HCT116 (cell line): ENCODE data around the gene MED31.

Source experiments
- CTCF ChIP-seq, 3 experiments: fragments of 200-600 bp in 1 of 3; sonication (generic) in 1 of 3; IDR thresholded peaks in 2 of 3; conservative IDR thresholded peaks in 1 of 3; 2 replicates each; pipeline ENCODE4 v1.5.1; 2012 to 2017; ENCODE audit warnings: low read depth in 2 of 3, low read length in 2 of 3, antibody characterized with exemption in 1 of 3, borderline replicate concordance in 1 of 3, control low read depth in 1 of 3, mild to moderate bottlenecking in 1 of 3, mixed read lengths in 1 of 3, mixed run types in 1 of 3, moderate library complexity in 1 of 3; ENCODE audit not compliant: insufficient read depth in 1 of 3
- EGR1 ChIP-seq: IDR thresholded peaks from 2 replicates; pipeline ENCODE4 v1.6.1; 2012; ENCODE audit warnings: low read depth
- EZH2 ChIP-seq: fragments of 200-600 bp; sonication (generic); IDR thresholded peaks from 2 replicates; pipeline ENCODE4 v1.6.1; 2017; ENCODE audit warnings: antibody characterized with exemption, mixed run types
- JUND ChIP-seq: IDR thresholded peaks from 2 replicates; pipeline ENCODE4 v1.6.1; 2012
- POLR2A ChIP-seq: IDR thresholded peaks from 2 replicates; pipeline ENCODE4 v1.7.0; 2011; ENCODE audit warnings: borderline replicate concordance; ENCODE audit not compliant: insufficient read depth, insufficient read length; ENCODE audit errors: extremely low read depth
- POLR2AphosphoS5 ChIP-seq: IDR thresholded peaks from 2 replicates; pipeline ENCODE4 v1.6.1; 2011; ENCODE audit warnings: mild to moderate bottlenecking, low read depth, low read length, moderate library complexity
- REST ChIP-seq: IDR thresholded peaks from 2 replicates; pipeline ENCODE4 v1.6.1; 2012; ENCODE audit warnings: low read depth
- YY1 ChIP-seq: IDR thresholded peaks from 2 replicates; pipeline ENCODE4 v1.6.1; 2011; ENCODE audit warnings: low read length, low read depth, moderate library complexity, mild to moderate bottlenecking; ENCODE audit not compliant: insufficient replicate concordance; ENCODE audit errors: extremely low read depth
- ZNF274 ChIP-seq: fragments of 200-500 bp; sonication (Bioruptor generic); IDR thresholded peaks from 2 replicates; pipeline ENCODE4 v1.6.1; 2014; ENCODE audit warnings: mild to moderate bottlenecking, low read depth, low read length, inconsistent platforms

- TF ChIP-seq EGR1 (peak; percentile 92), CTCF (IDR thresholded peaks at IDR 0.05 in 2 of 3, conservative IDR thresholded peaks at IDR 0.05 in 1 of 3; ENCODE audit: borderline replicate concordance in 1 of 3, insufficient read depth in 1 of 3, low read depth in 2 of 3, low read length in 2 of 3) (no peak), POLR2AphosphoS5 (peak; percentile 97), JUND (no peak; the same call in 1 of the 2 replicates), YY1 (peak; percentile 19), POLR2A (peak; percentile 91), ZNF274 (no peak), EZH2 (no peak), REST (no peak)
These were observed 10.7 kb downstream of the MED31 start, which contains the start of the genes KIAA0753 and TXNDC17 for GRCh38 chr17:6640536-6641246.
